DOHH2 (cell line): Measurements from ENCODE around the gene CX3CL1.

ENCODE experiments used
- EZH2phosphoT487 ChIP-seq: fragments of 200-600 bp; sonication (generic); IDR thresholded peaks from 2 replicates; pipeline ENCODE4 v1.6.1; 2017; ENCODE audit warnings: borderline replicate concordance, mild to moderate bottlenecking, antibody characterized with exemption, low read length, moderate library complexity, mixed read lengths
- TF ChIP-seq, protein P1 (sequence below): fragments of 200-600 bp; sonication (generic); IDR thresholded peaks from one replicate; pipeline ENCODE4 v1.5.1; 2014; ENCODE audit warnings: antibody characterized with exemption, mild to moderate bottlenecking, low read depth, low read length; ENCODE audit not compliant: poor library complexity, severe bottlenecking

DNA sequence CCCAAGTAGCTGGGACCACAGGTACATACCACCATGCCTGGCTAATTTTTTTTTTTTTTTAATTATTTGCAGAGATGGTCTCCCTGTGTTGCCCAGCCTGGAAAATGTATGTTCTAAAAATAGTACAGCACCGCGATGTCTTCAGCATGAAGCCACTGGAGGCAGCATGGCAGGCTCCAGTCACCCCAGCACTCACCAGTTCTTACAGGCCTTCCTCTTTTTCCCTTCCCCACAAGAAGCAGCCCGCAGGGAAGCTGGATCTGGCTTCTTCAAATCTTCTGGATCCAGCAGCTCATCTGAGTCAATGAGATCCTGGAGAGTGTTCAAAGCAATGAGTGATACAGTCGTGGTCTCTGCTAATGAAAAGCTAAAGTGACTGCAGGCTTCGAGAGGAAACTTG lies 58.7 kb downstream of the CX3CL1 start:
- TF ChIP-seq, protein P1, sequence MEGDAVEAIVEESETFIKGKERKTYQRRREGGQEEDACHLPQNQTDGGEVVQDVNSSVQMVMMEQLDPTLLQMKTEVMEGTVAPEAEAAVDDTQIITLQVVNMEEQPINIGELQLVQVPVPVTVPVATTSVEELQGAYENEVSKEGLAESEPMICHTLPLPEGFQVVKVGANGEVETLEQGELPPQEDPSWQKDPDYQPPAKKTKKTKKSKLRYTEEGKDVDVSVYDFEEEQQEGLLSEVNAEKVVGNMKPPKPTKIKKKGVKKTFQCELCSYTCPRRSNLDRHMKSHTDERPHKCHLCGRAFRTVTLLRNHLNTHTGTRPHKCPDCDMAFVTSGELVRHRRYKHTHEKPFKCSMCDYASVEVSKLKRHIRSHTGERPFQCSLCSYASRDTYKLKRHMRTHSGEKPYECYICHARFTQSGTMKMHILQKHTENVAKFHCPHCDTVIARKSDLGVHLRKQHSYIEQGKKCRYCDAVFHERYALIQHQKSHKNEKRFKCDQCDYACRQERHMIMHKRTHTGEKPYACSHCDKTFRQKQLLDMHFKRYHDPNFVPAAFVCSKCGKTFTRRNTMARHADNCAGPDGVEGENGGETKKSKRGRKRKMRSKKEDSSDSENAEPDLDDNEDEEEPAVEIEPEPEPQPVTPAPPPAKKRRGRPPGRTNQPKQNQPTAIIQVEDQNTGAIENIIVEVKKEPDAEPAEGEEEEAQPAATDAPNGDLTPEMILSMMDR: no peak
- TF ChIP-seq EZH2phosphoT487: no peak
